Measurements from ENCODE around the gene GLB1L. TPM values are rescaled to one million over a fixed set of nuclear protein-coding genes. Genes with fewer than 3 reads are reported as not detected.
"Not testable (repeated sequence)": the region's sequence is repeated elsewhere in the genome, so short reads cannot be mapped to it uniquely, and the experiment has no call there.

The GLB1L gene
- total RNA-seq, 1 donor from 2014 or later: 2.8 TPM

- peak in 1 of 2 donors; percentile 17 for DNase-seq (ENCODE audit: low read depth in 2 of 2)
Measured at GRCh38 chr2:219207134-219207883, 37.9 kb downstream of the GLB1L start.

DNA sequence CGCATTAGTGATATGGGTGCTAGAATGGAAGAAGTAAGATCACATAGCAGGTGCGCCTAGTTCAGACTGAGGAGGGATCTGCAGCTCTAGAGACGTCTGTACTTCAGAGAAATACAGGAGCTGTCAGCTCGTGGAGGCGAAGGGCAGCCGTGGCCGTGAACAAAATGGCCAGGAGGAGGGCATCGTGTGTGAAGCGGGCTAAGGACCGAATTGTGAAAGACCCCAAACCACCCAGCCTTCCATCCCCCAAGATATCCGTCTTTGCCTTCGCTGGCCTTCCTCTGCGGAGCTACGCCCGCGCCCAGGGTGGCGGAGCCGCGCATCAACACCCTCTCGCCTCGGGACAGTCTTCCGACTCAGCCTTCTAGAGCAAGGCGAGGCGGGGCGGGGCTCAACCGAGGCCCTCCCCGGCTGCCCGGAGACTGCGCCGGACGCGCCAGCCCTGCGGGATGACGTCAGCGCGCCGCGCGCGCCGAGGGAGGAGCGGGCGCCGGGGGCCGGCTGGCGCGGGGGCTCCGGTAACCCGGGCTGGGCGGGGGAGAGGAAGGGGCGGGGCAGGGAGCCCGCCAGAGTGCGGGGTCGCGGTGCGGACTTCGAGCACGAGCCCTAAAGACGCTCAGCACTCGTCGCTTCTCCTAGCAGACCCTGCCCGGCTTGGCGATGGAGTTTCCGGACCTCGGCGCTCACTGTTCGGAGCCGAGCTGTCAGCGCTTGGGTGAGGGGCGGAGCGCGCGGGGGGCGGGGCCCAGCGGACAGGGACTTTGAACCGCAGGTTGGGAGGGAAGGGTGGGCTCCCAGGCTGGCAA, 38.7 kb downstream of the GLB1L start, which contains the start of gene ZFAND2B:
ZFAND2B (plus strand) TSS at position 455 of the 806 bp plus-strand sequence; CDS start at position 661, 206 bp downstream.
- peak; percentile 92 to 94 for DNase-seq (ENCODE audit: low read depth in 2 of 2)

DNA sequence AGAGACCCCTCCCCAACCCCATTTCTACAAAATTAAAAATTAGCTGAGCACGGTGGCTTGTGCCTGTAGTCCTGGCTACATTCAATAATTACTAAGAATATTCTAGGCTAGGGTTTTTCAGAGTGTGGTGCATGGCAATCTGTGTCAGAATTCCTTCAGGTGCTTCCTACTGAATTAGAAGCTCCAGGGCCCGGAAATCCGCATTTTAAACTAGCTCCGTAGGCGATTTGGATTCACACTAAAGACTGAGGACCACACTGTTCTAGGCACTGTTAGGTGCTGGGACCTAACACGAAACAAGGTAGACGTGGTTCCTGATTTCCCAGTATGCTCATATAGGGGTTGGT, 39.3 kb downstream of the GLB1L start:
- DNase-seq (ENCODE audit: low read depth in 2 of 2): no peak

DNA sequence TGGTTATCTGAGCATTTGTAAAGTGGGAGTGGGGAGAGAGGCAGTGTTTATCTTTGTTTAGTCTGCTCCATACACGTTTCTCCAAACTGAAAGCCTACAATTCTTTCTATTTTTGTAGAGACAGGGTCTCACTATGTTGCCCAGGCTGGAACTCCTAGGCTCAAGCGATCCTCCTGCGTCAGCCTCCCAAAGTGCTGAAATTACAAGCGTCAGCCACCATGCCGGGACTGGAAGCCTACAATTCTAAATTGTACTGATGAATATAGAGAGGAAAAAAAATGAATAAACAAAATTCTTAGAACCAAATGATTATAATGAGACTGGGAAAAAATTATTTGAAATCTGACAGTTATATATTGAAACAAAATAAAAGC, 40.1 kb downstream of the GLB1L start:
- DNase-seq (ENCODE audit: low read depth in 2 of 2): no peak

- no peak for DNase-seq (ENCODE audit: low read depth in 2 of 2)
Measured at GRCh38 chr2:219204425-219205164, 40.6 kb downstream of the GLB1L start.

DNA sequence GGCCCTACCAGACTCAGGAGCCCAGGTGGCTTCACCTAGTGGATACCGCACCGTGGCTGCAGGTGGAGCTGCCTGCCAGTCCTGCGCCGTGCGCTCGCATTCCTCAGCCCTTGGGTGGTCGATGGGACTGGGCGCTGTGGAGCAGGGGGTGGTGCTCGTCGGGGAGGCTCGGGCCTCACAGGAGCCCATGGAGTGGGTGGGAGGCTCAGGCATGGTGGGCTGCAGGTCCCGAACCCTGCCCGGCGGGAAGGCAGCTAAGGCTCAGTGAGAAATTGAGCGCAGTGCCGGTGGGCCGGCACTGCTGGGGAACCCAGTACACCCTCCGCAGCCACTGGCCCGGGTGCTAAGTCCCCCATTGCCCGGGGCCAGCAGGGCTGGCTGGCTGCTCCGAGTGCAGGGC, 43.9 kb downstream of the GLB1L start:
- not testable (repeated sequence) for DNase-seq (ENCODE audit: low read depth in 2 of 2)

- DNase-seq (ENCODE audit: low read depth in 2 of 2): not testable (repeated sequence)
Measured at GRCh38 chr2:219200502-219201326, 44.5 kb downstream of the GLB1L start.

DNA sequence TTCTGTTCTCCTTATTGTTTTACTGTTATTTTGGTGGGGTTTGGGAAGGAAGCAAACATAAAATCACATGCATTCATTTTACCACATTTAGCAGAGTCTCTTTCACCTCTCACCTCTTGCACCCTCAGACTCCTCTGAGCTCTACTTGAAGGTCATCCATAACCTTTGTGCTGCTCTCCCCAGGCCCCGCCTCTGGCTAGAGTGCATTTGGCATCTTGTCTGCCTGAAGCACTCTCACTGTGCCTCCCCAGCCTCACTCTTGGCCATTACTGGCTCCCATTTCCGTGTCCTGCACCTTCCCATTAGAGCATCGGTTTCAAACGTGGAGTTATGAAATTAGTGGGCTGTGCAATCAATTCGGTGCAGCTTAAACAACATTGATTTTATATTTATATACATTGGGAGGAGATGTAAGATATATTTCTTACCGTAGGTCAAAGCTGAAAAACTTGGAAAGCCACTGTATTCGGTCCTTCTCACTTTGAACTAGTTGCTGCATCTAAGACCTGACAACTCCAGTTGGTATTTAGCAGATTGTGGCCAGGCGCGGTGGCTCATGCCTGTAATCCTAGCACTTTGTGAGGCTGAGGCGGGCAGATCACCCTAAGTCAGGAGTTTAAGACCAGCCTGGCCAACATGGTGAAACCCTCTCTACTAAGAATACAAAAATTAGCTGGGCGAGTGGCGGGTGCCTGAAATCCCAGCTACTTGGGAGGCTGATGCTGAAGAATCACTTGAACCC, 45.6 kb downstream of the GLB1L start:
- no peak for DNase-seq (ENCODE audit: low read depth in 2 of 2)

GRCh38 chr2:219198974-219199373, 46.3 kb downstream of the GLB1L start:
- no peak for DNase-seq (ENCODE audit: low read depth in 2 of 2)

DNA sequence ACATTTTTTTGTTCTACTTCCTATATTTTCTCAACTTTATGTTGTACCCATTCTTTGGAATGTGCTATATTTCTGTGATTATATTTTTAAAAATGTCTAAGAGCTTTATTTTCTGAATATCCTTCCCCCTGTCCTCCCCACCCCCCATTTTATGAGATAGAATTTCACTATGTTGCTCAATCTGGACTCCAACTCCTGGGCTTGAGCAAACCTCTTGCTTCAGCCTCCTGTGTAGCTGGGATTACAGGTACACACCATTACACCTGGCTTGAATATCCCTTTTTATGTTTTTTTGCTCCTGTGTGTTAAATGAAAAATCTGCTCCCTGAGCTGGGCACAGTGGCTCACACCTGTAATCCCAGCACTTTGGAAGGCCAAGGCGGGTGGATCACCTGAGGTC, 47.9 kb downstream of the GLB1L start:
- no peak for DNase-seq (ENCODE audit: low read depth in 2 of 2)

DNA sequence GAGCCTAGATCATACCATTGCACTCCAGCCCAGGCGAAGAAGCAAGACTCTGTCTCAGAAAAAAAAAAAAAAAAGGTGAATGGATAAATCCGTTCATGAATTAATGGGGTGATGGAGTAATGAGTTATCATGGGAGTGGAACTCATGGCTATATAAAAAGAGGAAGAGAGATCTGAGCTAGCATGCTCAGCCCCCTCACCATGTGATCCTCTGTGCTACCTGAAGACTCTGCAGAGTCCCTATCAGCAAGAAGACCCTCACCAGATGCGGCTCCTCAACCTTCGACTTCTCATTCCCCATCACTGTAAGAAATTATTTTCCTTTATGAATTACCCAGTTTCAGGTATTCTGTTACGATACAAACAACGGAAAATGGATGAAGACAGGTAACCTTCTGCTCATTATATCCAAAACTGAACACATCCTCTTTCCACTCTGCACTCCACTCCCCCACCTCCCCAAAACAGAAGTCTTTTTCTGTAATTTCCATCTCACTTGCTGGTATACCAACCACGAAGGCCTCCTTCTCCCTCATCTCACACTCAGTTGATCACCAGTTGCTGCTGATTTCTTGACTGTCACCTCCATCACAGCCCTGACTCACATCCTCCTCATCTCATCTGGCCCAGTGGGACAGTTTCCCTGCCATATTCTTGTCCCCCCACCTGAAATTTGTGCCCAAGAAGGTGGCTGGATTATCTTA, 58.3 kb downstream of the GLB1L start:
- no peak for DNase-seq (ENCODE audit: low read depth in 2 of 2)

Other genes with a start within 250 kb of the GLB1L start
- gene CFAP65, start 203.9 kb downstream of the GLB1L start, total RNA-seq: not detected in 2 replicates
- not detected in 2 replicates for gene IHH, start 184.5 kb downstream of the GLB1L start, total RNA-seq
- gene NHEJ1, start 84.6 kb downstream of the GLB1L start, total RNA-seq: 12.6 and 13.1 TPM in 2 replicates
- gene SLC23A3, start 75.4 kb downstream of the GLB1L start, total RNA-seq: 0.44 and 2.0 TPM in 2 replicates
- gene CNPPD1, start 68.5 kb downstream of the GLB1L start, total RNA-seq: 15.5 and 26.4 TPM in 2 replicates
- gene RETREG2, start 67.2 kb downstream of the GLB1L start, total RNA-seq: 41.2 and 57.7 TPM in 2 replicates
- gene ZFAND2B, start 38.7 kb downstream of the GLB1L start, total RNA-seq: 15.9 and 25.2 TPM in 2 replicates
- gene ABCB6, start 26.5 kb downstream of the GLB1L start, total RNA-seq: 19.4 and 39.1 TPM in 2 replicates
- gene ATG9A, start 15.8 kb downstream of the GLB1L start, total RNA-seq: 29.4 and 43.3 TPM in 2 replicates
- gene ANKZF1, start 15.6 kb downstream of the GLB1L start, total RNA-seq: 12.4 and 21.2 TPM in 2 replicates
- gene STK16, start within 50 bp of the GLB1L start, total RNA-seq: 11.3 and 13.9 TPM in 2 replicates
- gene TUBA4B, start 7.8 kb upstream of the GLB1L start, total RNA-seq: not detected in 2 replicates
- gene TUBA4A, start 8.5 kb upstream of the GLB1L start, total RNA-seq: 9.5 and 12.9 TPM in 2 replicates
- gene DNAJB2, start 33.9 kb upstream of the GLB1L start, total RNA-seq: 15.0 and 28.0 TPM in 2 replicates
- gene PTPRN, start 64.0 kb upstream of the GLB1L start, total RNA-seq: not detected in 2 replicates
- not detected in 2 replicates for gene RESP18, start 87.3 kb upstream of the GLB1L start, total RNA-seq
- 38.4 and 52.2 TPM in 2 replicates for gene DNPEP, start 142.5 kb upstream of the GLB1L start, total RNA-seq
- gene DES, start 172.9 kb upstream of the GLB1L start, total RNA-seq: 0.20 TPM in 1 of 2 replicates, not detected in the other
- under 0.01 TPM in 2 replicates for gene SPEG, start 189.4 kb upstream of the GLB1L start, total RNA-seq

All from lung microvascular endothelial cell (primary cell).